Activated CD4-positive, CD25-positive, alpha-beta regulatory T cell treated with anti-CD3 and anti-CD28 coated beads, Interleukin-2, amount 50 U/mL, for 24 hours (primary cell): ENCODE results near the gene SRMS.
A peak's percentile ranks its signal among the peaks of the same experiment; 100 is the strongest.

ENCODE experiments used
- ATAC-seq, 2 donors: fragments of 150-1000 bp; cut with Tn5 transposase; one replicate each; pipeline ENCODE4 v1.10.0; 2021; ENCODE audit warnings: mild to moderate bottlenecking in 1 of 2, moderate library complexity in 1 of 2

Gene SRMS

GRCh38 chr20:63537525-63538203, 9.9 kb downstream of the SRMS start:
- ATAC-seq = peak; percentile 94 to 95

- ATAC-seq = peak in 1 of 2 donors; percentile 2
Observed at GRCh38 chr20:63536997-63537524, 10.5 kb downstream of the SRMS start, which contains the start of gene PTK6. PTK6 (minus strand) TSS chr20:63537376; CDS start chr20:63537314, 62 bp downstream.

GRCh38 chr20:63536241-63536977, 11.1 kb downstream of the SRMS start:
- no peak for ATAC-seq

- ATAC-seq = no peak
Observed at GRCh38 chr20:63534831-63535651, 12.5 kb downstream of the SRMS start.

- no peak for ATAC-seq
Observed at GRCh38 chr20:63534427-63534830, 13.1 kb downstream of the SRMS start.

- no peak for ATAC-seq
Observed at GRCh38 chr20:63533871-63534393, 13.6 kb downstream of the SRMS start.

GRCh38 chr20:63533388-63533787, 14.2 kb downstream of the SRMS start:
- no peak for ATAC-seq

- ATAC-seq = no peak
Observed at GRCh38 chr20:63532449-63532971, 15.0 kb downstream of the SRMS start.

- ATAC-seq = no peak
Observed at GRCh38 chr20:63531686-63532448, 15.7 kb downstream of the SRMS start.

- ATAC-seq = no peak
Observed at GRCh38 chr20:63530788-63531160, 16.8 kb downstream of the SRMS start.

GRCh38 chr20:63529861-63530787, 17.4 kb downstream of the SRMS start:
- no peak for ATAC-seq

- ATAC-seq = no peak
Observed at GRCh38 chr20:63529180-63529860, 18.2 kb downstream of the SRMS start.

- no peak for ATAC-seq
Observed at GRCh38 chr20:63527184-63527583, 20.4 kb downstream of the SRMS start.

GRCh38 chr20:63525971-63526370, 21.6 kb downstream of the SRMS start:
- no peak for ATAC-seq

GRCh38 chr20:63525185-63525584, 22.4 kb downstream of the SRMS start:
- no peak for ATAC-seq

- ATAC-seq = no peak
Observed at GRCh38 chr20:63522981-63523611, 24.5 kb downstream of the SRMS start.

- no peak for ATAC-seq
Observed at GRCh38 chr20:63522091-63522868, 25.3 kb downstream of the SRMS start.

- no peak for ATAC-seq
Observed at GRCh38 chr20:63521602-63522001, 25.9 kb downstream of the SRMS start.
